ENCODE measurements around the gene PPP1R3F.

DNA sequence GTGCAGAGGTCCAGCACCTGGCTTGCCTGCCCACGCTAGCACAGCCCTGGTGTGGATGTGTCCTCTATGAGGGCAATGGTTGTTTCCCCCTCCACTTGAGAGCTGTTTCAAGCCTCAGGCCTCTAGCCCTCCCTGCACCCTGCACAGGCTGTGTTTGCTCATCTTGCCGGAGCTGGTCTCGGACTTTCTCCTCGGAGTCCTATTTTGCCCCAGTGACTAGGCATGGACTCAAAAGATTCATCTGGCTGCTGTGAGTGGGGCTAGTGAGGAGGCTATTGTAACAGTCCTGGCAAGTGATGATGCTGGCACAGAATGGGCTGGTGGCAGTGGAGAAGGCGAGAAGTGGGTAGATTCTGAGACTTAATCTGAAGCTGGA, 10.9 kb upstream of the PPP1R3F start:
- TF ChIP-seq, protein P1, sequence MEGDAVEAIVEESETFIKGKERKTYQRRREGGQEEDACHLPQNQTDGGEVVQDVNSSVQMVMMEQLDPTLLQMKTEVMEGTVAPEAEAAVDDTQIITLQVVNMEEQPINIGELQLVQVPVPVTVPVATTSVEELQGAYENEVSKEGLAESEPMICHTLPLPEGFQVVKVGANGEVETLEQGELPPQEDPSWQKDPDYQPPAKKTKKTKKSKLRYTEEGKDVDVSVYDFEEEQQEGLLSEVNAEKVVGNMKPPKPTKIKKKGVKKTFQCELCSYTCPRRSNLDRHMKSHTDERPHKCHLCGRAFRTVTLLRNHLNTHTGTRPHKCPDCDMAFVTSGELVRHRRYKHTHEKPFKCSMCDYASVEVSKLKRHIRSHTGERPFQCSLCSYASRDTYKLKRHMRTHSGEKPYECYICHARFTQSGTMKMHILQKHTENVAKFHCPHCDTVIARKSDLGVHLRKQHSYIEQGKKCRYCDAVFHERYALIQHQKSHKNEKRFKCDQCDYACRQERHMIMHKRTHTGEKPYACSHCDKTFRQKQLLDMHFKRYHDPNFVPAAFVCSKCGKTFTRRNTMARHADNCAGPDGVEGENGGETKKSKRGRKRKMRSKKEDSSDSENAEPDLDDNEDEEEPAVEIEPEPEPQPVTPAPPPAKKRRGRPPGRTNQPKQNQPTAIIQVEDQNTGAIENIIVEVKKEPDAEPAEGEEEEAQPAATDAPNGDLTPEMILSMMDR (conservative IDR thresholded peaks at IDR 0.05; ENCODE audit: low read length): no peak
- TF ChIP-seq EZH2phosphoT487 (IDR thresholded peaks at IDR 0.05; ENCODE audit: borderline replicate concordance): no peak
